COR-L47 (cell line): ENCODE data around the gene RABGEF1.
A peak's percentile ranks its signal among the peaks of the same experiment; 100 is the strongest.
"Not testable (repeated sequence)": the region's sequence is repeated elsewhere in the genome, so short reads cannot be mapped to it uniquely, and the experiment has no call there.

Experiments used
- DNase-seq: peaks from one replicate; lab custom pipeline; 2025; lab: John Stamatoyannopoulos, UW

RABGEF1 gene

GRCh38 chr7:66740302-66740979 lies at the start of gene RABGEF1:
RABGEF1 (plus strand) TSS chr7:66740733; CDS start chr7:66771900, 31,167 bp downstream.
- peak; percentile 90 for DNase-seq

- no peak for DNase-seq
Measured at GRCh38 chr7:66693331-66693730, 47.2 kb upstream of the RABGEF1 start.

GRCh38 chr7:66694286-66694685 lies 46.2 kb upstream of the RABGEF1 start:
- DNase-seq = no peak

- DNase-seq = not testable (repeated sequence)
Measured at GRCh38 chr7:66695417-66695816, 45.1 kb upstream of the RABGEF1 start.

GRCh38 chr7:66696134-66696533 lies 44.4 kb upstream of the RABGEF1 start:
- DNase-seq = not testable (repeated sequence)

GRCh38 chr7:66696774-66697191 lies 43.8 kb upstream of the RABGEF1 start:
- DNase-seq = no peak

GRCh38 chr7:66697449-66698438 lies 42.8 kb upstream of the RABGEF1 start:
- DNase-seq = no peak

- DNase-seq = no peak
Measured at GRCh38 chr7:66698652-66699205, 41.8 kb upstream of the RABGEF1 start.

- DNase-seq = no peak
Measured at GRCh38 chr7:66699998-66700397, 40.5 kb upstream of the RABGEF1 start.

GRCh38 chr7:66700633-66701131 lies 39.9 kb upstream of the RABGEF1 start:
- DNase-seq = no peak

GRCh38 chr7:66707825-66708224 lies 32.7 kb upstream of the RABGEF1 start:
- DNase-seq = no peak

- not testable (repeated sequence) for DNase-seq
Measured at GRCh38 chr7:66710752-66711151, 29.8 kb upstream of the RABGEF1 start.

GRCh38 chr7:66713687-66714086 lies 26.8 kb upstream of the RABGEF1 start:
- no peak for DNase-seq

- not testable (repeated sequence) for DNase-seq
Measured at GRCh38 chr7:66716634-66717033, 23.9 kb upstream of the RABGEF1 start.

- DNase-seq = no peak
Measured at GRCh38 chr7:66720561-66720960, 20.0 kb upstream of the RABGEF1 start.

GRCh38 chr7:66725843-66726242 lies 14.7 kb upstream of the RABGEF1 start:
- no peak for DNase-seq

- no peak for DNase-seq
Measured at GRCh38 chr7:66727058-66727457, 13.5 kb upstream of the RABGEF1 start.

GRCh38 chr7:66728571-66728970 lies 12.0 kb upstream of the RABGEF1 start:
- DNase-seq = no peak

- no peak for DNase-seq
Measured at GRCh38 chr7:66729274-66729673, 11.3 kb upstream of the RABGEF1 start.

GRCh38 chr7:66731986-66732385 lies 8.5 kb upstream of the RABGEF1 start:
- DNase-seq = no peak

- DNase-seq = no peak
Measured at GRCh38 chr7:66732439-66732838, 8.1 kb upstream of the RABGEF1 start.

- no peak for DNase-seq
Measured at GRCh38 chr7:66734006-66734405, 6.5 kb upstream of the RABGEF1 start.
